ENCODE data around the gene PIBF1. TPM values are rescaled to one million over a fixed set of nuclear protein-coding genes. Genes with fewer than 3 reads are reported as not detected.
A peak's percentile ranks its signal among the peaks of the same experiment; 100 is the strongest.
"Not testable (repeated sequence)": the region's sequence is repeated elsewhere in the genome, so short reads cannot be mapped to it uniquely, and the experiment has no call there.

The PIBF1 gene
- polyA plus RNA-seq, 3 donors from 2014 or later, result 2.6 to 27.0 (median 15.4) TPM

- Mint-ChIP-seq H3K27ac (no peak overlapping the region), H3K4me3 (no peak overlapping the region), H3K27me3 (ENCODE audit: low read depth in 3 of 3) (no peaks in the 10 kb centered on the region), H3K4me1 (no peaks in the 10 kb centered on the region), H3K9me3 (peaks cover 0 to 2% (median 0%) of the 10 kb centered on the region in 6 donors), H3K36me3 (peaks cover 6 to 16% (median 10%) of the 10 kb centered on the region in 3 donors)
- DNase-seq, result no peak
Measured at GRCh38 chr13:72890546-72890945, 108.6 kb downstream of the PIBF1 start.

GRCh38 chr13:72891423-72891822 lies 109.5 kb downstream of the PIBF1 start:
- peaks cover 0 to 2% (median 0%) of the 10 kb centered on the region in 6 donors for H3K9me3 Mint-ChIP-seq
- DNase-seq, result no peak
- H3K27ac Mint-ChIP-seq, result no peak overlapping the region
- no peaks in the 10 kb centered on the region for H3K27me3 Mint-ChIP-seq (ENCODE audit: low read depth in 3 of 3)
- peaks cover 9 to 22% (median 18%) of the 10 kb centered on the region in 3 donors for H3K36me3 Mint-ChIP-seq
- H3K4me3 Mint-ChIP-seq, result no peak overlapping the region
- no peaks in the 10 kb centered on the region for H3K4me1 Mint-ChIP-seq

GRCh38 chr13:72896869-72897268 lies 114.9 kb downstream of the PIBF1 start:
- DNase-seq, result no peak
- Mint-ChIP-seq H3K27ac (no peak overlapping the region), H3K4me3 (no peak overlapping the region), H3K27me3 (ENCODE audit: low read depth in 3 of 3) (no peaks in the 10 kb centered on the region), H3K9me3 (peaks cover 0 to 4% (median 0%) of the 10 kb centered on the region in 6 donors), H3K4me1 (no peaks in the 10 kb centered on the region), H3K36me3 (peaks cover 9 to 37% (median 26%) of the 10 kb centered on the region in 3 donors)

DNA sequence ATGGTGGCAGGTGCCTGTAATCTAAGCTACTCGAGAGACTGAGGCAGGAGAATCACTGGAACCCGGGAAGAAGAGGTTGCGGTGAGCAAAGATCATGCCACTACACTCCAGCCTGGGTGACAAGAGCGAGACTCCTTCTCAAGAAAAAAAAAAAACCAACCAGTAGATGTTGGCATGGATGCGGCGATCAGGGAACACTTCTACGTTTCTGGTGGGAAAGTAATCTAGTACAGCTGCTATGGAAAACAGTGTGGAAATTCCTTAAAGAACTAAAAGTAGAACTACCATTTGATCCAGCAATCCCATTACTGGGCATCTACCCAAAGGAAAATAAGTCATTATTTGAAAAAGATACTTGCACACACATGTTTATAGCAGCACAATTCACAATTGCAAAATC lies 119.6 kb downstream of the PIBF1 start:
- not testable (repeated sequence) for DNase-seq; H3K9me3 Mint-ChIP-seq; H3K27me3 Mint-ChIP-seq (ENCODE audit: low read depth in 3 of 3); H3K4me1 Mint-ChIP-seq; H3K27ac Mint-ChIP-seq; H3K4me3 Mint-ChIP-seq
- H3K36me3 Mint-ChIP-seq, result peaks cover 0 to 17% (median 15%) of the 10 kb centered on the region in 3 donors

DNA sequence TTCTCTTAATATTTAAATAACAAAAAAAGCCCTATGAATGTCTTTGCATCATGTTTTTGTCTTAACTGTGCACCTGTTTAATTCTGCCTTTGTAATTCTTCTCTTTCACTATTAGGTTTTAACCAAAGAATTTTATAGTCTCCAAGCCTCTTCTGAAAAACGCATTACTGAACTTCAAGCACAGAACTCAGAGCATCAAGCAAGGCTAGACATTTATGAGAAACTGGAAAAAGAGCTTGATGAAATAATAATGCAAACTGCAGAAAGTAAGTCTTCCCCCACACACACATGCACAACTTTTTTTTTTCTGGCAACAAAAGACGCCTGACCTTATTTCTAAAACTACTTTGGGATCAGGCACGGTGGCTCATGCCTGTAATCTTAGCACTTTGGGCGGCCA lies 126.5 kb downstream of the PIBF1 start:
- Mint-ChIP-seq H3K36me3 (peaks cover 26 to 37% (median 31%) of the 10 kb centered on the region in 3 donors), H3K27me3 (ENCODE audit: low read depth in 3 of 3) (no peaks in the 10 kb centered on the region), H3K4me3 (no peak overlapping the region), H3K9me3 (peaks cover 0 to 2% (median 0%) of the 10 kb centered on the region in 6 donors), H3K4me1 (no peaks in the 10 kb centered on the region), H3K27ac (no peak overlapping the region)
- DNase-seq, result no peak

GRCh38 chr13:72911981-72912380 lies 130.0 kb downstream of the PIBF1 start:
- Mint-ChIP-seq H3K27me3 (ENCODE audit: low read depth in 3 of 3) (no peaks in the 10 kb centered on the region), H3K9me3 (peaks cover 0 to 2% (median 0%) of the 10 kb centered on the region in 6 donors), H3K36me3 (peaks cover 26 to 40% (median 37%) of the 10 kb centered on the region in 3 donors), H3K4me3 (no peak overlapping the region), H3K4me1 (no peaks in the 10 kb centered on the region), H3K27ac (peak overlapping the region in 2 of 6 donors; percentile 34 to 71)
- no peak for DNase-seq

DNA sequence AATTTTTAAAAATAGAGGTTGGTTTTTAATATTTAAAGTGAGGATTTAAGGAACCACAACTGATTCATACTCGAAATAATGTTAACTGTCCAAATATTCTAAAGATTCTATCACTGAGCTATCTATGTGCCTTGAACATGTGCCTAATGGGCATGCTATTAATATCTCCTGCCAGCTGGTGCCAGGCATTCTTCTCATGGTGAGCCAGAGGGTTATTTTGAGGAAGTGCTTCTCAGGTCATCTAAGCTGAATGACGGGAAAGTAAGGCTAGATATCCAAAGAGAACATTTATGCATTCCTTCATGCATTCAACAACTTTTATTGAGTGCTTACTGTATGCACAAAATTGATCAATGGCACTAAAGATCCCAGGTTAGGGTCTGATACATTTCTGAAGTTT lies 138.2 kb downstream of the PIBF1 start:
- no peaks in the 10 kb centered on the region for H3K9me3 Mint-ChIP-seq
- peaks cover 13 to 42% (median 23%) of the 10 kb centered on the region in 3 donors for H3K36me3 Mint-ChIP-seq
- no peaks in the 10 kb centered on the region for H3K27me3 Mint-ChIP-seq (ENCODE audit: low read depth in 3 of 3)
- H3K4me1 Mint-ChIP-seq, result peaks cover 7% of the 10 kb centered on the region in 2 donors
- no peak for DNase-seq
- no peak overlapping the region for H3K4me3 Mint-ChIP-seq
- H3K27ac Mint-ChIP-seq, result peak overlapping the region in 2 of 6 donors; percentile 32 to 38

GRCh38 chr13:72931311-72931710 lies 149.4 kb downstream of the PIBF1 start:
- H3K4me3 Mint-ChIP-seq, result no peak overlapping the region
- DNase-seq, result no peak
- peaks cover 0 to 1% (median 0%) of the 10 kb centered on the region in 6 donors for H3K9me3 Mint-ChIP-seq
- peaks cover 27 to 37% (median 29%) of the 10 kb centered on the region in 3 donors for H3K36me3 Mint-ChIP-seq
- no peaks in the 10 kb centered on the region for H3K4me1 Mint-ChIP-seq
- peaks cover 0 to 2% (median 0%) of the 10 kb centered on the region in 3 donors for H3K27me3 Mint-ChIP-seq (ENCODE audit: low read depth in 3 of 3)
- no peak overlapping the region for H3K27ac Mint-ChIP-seq

DNA sequence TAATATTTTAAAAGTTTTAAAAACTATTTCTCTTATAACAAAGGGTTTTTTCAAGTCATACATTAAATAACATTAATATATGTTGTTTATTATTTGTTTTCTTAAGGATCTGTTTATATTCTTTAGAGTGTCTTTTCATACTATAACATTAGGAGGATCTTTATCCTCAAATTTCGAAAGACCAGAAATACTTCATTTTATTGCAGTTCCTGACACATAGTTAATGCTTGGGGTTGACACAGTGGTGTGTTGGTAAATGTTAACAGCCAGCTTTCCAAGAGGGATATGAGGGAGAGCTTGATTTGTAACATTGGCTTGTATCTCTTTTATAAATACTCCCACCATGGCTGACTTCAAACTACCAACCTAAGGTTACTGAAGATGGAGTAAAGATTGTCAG lies 150.3 kb downstream of the PIBF1 start:
- H3K4me3 Mint-ChIP-seq, result no peak overlapping the region
- peaks cover 23 to 37% (median 28%) of the 10 kb centered on the region in 3 donors for H3K36me3 Mint-ChIP-seq
- H3K27ac Mint-ChIP-seq, result no peak overlapping the region
- DNase-seq, result no peak
- peaks cover 0 to 2% (median 0%) of the 10 kb centered on the region in 3 donors for H3K27me3 Mint-ChIP-seq (ENCODE audit: low read depth in 3 of 3)
- no peaks in the 10 kb centered on the region for H3K9me3 Mint-ChIP-seq
- H3K4me1 Mint-ChIP-seq, result no peaks in the 10 kb centered on the region

DNA sequence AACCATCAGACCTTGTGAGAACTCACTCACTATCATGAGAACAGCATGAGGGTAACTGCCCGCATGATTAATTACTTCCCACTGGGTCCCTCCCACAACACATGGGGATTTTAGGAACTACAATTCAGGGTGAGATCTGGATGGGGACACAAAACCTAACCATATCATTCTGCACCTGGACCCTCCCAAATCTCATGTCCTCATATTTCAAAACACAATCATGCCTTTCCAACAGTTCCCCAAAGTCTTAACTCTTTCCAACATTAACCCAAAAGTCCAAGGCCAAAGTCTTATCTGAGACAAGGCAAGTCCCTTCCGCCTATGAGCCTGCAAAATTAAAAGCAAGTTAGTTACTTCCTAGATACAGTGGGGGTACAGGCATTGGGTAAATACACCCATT lies 164.3 kb downstream of the PIBF1 start:
- DNase-seq; H3K4me3 Mint-ChIP-seq; H3K9me3 Mint-ChIP-seq; H3K4me1 Mint-ChIP-seq; H3K27me3 Mint-ChIP-seq (ENCODE audit: low read depth in 3 of 3); H3K27ac Mint-ChIP-seq: not testable (repeated sequence)
- peaks cover 18 to 46% (median 34%) of the 10 kb centered on the region in 3 donors for H3K36me3 Mint-ChIP-seq

GRCh38 chr13:72952529-72953141 lies 170.7 kb downstream of the PIBF1 start:
- H3K9me3 Mint-ChIP-seq, result no peaks in the 10 kb centered on the region
- H3K27ac Mint-ChIP-seq, result no peak overlapping the region
- H3K4me1 Mint-ChIP-seq, result peaks cover 0 to 1% of the 10 kb centered on the region in 2 donors
- peaks cover 29 to 44% (median 40%) of the 10 kb centered on the region in 3 donors for H3K36me3 Mint-ChIP-seq
- peaks cover 0 to 2% (median 0%) of the 10 kb centered on the region in 3 donors for H3K27me3 Mint-ChIP-seq (ENCODE audit: low read depth in 3 of 3)
- H3K4me3 Mint-ChIP-seq, result no peak overlapping the region
- DNase-seq, result no peak

GRCh38 chr13:72953391-72953965 lies 171.5 kb downstream of the PIBF1 start:
- DNase-seq, result no peak
- Mint-ChIP-seq H3K36me3 (peaks cover 20 to 39% (median 38%) of the 10 kb centered on the region in 3 donors), H3K27me3 (ENCODE audit: low read depth in 3 of 3) (peaks cover 0 to 2% (median 0%) of the 10 kb centered on the region in 3 donors), H3K4me1 (peaks cover 0 to 1% of the 10 kb centered on the region in 2 donors), H3K9me3 (no peaks in the 10 kb centered on the region), H3K27ac (no peak overlapping the region), H3K4me3 (no peak overlapping the region)

- peaks cover 0 to under 1% of the 10 kb centered on the region in 2 donors for H3K4me1 Mint-ChIP-seq
- H3K36me3 Mint-ChIP-seq, result peaks cover 17 to 36% (median 34%) of the 10 kb centered on the region in 3 donors
- no peaks in the 10 kb centered on the region for H3K9me3 Mint-ChIP-seq
- no peak for DNase-seq
- no peak overlapping the region for H3K27ac Mint-ChIP-seq
- no peaks in the 10 kb centered on the region for H3K27me3 Mint-ChIP-seq (ENCODE audit: low read depth in 3 of 3)
- H3K4me3 Mint-ChIP-seq, result no peak overlapping the region
Measured at GRCh38 chr13:72959643-72960042, 177.7 kb downstream of the PIBF1 start.

DNA sequence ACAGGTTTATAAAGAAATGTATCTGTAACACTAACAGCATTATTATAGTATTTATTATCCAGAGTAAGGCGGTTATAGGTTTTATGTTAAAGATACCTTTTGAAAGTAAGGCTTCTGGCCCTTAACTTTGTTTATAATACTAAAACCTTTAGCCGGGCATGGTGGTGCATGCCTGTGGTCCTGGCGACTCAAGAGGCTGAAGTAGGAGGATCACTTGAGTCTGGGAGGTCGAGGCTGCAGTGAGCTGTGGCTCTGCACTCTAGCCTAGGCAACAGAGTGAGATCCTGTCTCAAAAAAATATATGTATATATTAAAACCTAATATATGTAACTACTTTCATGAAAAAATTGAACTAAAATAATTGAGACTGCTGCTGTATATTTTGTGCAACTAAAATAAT lies 178.2 kb downstream of the PIBF1 start:
- Mint-ChIP-seq H3K9me3 (no peaks in the 10 kb centered on the region), H3K4me1 (no peaks in the 10 kb centered on the region), H3K27me3 (ENCODE audit: low read depth in 3 of 3) (no peaks in the 10 kb centered on the region), H3K36me3 (peaks cover 17 to 35% (median 34%) of the 10 kb centered on the region in 3 donors), H3K27ac (no peak overlapping the region), H3K4me3 (no peak overlapping the region)
- no peak for DNase-seq

Measured in immature natural killer cell (primary cell).